Mesenteric fat pad (tissue), 1 donor: Measurements from ENCODE around the gene JUNB. TPM values are rescaled to one million over a fixed set of nuclear protein-coding genes. Genes with fewer than 3 reads are reported as not detected.
A peak's percentile ranks its signal among the peaks of the same experiment; 100 is the strongest.

Experiments used
- DNase-seq: peaks from one replicate; pipeline ENCODE4 v3.0.0-alpha.2; 2020; ENCODE audit warnings: low spot score
- total RNA-seq: library from RNA; stranded (reverse); fragmentation: NEBNext Ultra II Directional; extraction: Animal tissue kit (Norgen Biotek cat#: 25700); gene quantifications from one replicate; pipeline ENCODE4 v1.2.1, GENCODE V29; 2021
- donor health status: DM: yes; HTN: yes; CAD: no.

The JUNB gene
- total RNA-seq, 1 donor from 2014 or later = 800 TPM

GRCh38 chr19:12773571-12773970, 17.7 kb upstream of the JUNB start:
- no peak for DNase-seq

- DNase-seq = peak; percentile 92
These were observed 16.4 kb upstream of the JUNB start, which contains the start of gene HOOK2 for GRCh38 chr19:12774588-12775555. HOOK2 (minus strand) TSS chr19:12775552; CDS start chr19:12775449, 103 bp downstream.

GRCh38 chr19:12777217-12778016, 13.9 kb upstream of the JUNB start:
- DNase-seq = peak; percentile 96

GRCh38 chr19:12778017-12778904, 13.0 kb upstream of the JUNB start:
- peak; percentile 91 for DNase-seq

GRCh38 chr19:12778905-12779161, 12.5 kb upstream of the JUNB start:
- DNase-seq = no peak

GRCh38 chr19:12779162-12779993, 11.9 kb upstream of the JUNB start:
- DNase-seq = peak; percentile 93

- DNase-seq = no peak
These were observed 9.2 kb upstream of the JUNB start for GRCh38 chr19:12782174-12782423.

GRCh38 chr19:12782424-12783290, 8.6 kb upstream of the JUNB start:
- DNase-seq = peak; percentile 98

- DNase-seq = no peak
These were observed 7.9 kb upstream of the JUNB start for GRCh38 chr19:12783291-12783848.

- DNase-seq = no peak
These were observed 7.4 kb upstream of the JUNB start for GRCh38 chr19:12783849-12784393.

GRCh38 chr19:12784394-12784870, 6.9 kb upstream of the JUNB start:
- DNase-seq = no peak

GRCh38 chr19:12784871-12785430, 6.3 kb upstream of the JUNB start:
- DNase-seq = no peak

GRCh38 chr19:12785431-12786031, 5.8 kb upstream of the JUNB start:
- DNase-seq = no peak

- no peak for DNase-seq
These were observed 5.0 kb upstream of the JUNB start for GRCh38 chr19:12786141-12786870.

- no peak for DNase-seq
These were observed 4.3 kb upstream of the JUNB start for GRCh38 chr19:12786952-12787351.

GRCh38 chr19:12787458-12787857, 3.8 kb upstream of the JUNB start:
- DNase-seq = no peak

- no peak for DNase-seq
These were observed 3.1 kb upstream of the JUNB start for GRCh38 chr19:12788042-12788681.
